ENCODE results near the gene NKTR. TPM values are rescaled to one million over a fixed set of nuclear protein-coding genes. Genes with fewer than 3 reads are reported as not detected.

NKTR gene
- total RNA-seq, 4 donors from 2014 or later: 52.2 to 274 (median 91.1) TPM

DNA sequence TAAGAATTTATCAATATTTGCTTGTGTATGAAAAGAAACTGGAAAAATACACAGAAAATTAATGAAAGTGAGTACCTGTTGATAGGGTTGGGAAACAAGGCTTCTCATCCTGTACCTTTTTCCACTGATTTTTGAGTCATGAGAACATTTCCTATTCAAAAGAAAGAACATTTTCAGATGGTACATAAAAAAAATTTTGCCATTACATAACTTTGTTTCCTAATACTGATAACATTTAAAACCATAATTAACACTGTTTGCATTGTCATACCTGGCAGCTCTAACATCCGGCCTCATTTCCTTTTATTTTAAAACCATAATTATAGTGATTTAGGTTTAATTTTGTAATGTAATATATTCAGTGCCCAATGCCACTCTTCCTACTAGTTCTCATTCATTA lies 11.7 kb downstream of the NKTR start:
- no peak for DNase-seq (ENCODE audit: low spot score)
- ATAC-seq (ENCODE audit: low FRiP score): no peak
- TF ChIP-seq, protein P1, sequence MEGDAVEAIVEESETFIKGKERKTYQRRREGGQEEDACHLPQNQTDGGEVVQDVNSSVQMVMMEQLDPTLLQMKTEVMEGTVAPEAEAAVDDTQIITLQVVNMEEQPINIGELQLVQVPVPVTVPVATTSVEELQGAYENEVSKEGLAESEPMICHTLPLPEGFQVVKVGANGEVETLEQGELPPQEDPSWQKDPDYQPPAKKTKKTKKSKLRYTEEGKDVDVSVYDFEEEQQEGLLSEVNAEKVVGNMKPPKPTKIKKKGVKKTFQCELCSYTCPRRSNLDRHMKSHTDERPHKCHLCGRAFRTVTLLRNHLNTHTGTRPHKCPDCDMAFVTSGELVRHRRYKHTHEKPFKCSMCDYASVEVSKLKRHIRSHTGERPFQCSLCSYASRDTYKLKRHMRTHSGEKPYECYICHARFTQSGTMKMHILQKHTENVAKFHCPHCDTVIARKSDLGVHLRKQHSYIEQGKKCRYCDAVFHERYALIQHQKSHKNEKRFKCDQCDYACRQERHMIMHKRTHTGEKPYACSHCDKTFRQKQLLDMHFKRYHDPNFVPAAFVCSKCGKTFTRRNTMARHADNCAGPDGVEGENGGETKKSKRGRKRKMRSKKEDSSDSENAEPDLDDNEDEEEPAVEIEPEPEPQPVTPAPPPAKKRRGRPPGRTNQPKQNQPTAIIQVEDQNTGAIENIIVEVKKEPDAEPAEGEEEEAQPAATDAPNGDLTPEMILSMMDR (IDR thresholded peaks at IDR 0.05): no peak

DNA sequence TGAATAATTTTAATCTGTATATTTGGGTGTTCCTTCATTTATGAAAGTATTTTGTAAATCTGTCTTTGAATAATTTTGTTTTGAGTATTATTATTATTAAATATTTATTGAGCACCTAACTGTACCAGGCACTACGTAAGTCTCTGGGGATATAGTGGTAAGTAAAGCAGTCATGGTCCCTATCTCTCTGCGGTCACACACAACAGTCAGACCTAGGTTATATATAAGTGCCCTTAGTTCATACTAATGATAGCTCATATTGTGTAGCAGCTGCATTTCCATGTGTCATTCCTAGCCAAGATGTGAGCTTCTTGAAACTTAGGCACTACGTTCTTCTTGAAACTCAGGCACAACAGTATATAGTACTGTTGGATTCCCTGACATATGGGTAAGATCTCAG lies 12.4 kb downstream of the NKTR start:
- DNase-seq (ENCODE audit: low spot score) (no peak), ATAC-seq (ENCODE audit: low FRiP score) (no peak)
- TF ChIP-seq, protein P1 (IDR thresholded peaks at IDR 0.05): no peak

DNA sequence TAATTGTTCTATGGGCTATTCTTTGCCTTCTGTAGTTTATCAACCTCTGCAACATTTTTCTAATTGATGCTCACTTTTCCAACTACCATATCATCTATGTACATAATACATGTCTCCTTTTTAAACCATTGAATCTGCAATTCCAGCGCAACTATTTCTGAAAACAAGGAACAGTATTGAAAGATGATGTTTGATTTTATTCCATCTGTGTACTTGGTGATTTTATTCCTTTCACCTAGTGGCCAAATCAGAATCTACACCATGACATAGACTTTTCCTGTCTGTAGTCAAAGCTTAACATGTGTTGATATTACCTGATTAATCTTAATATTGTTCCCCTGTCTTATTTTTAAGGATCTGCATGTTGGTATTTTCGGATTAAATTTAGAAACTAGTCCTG lies 13.0 kb downstream of the NKTR start:
- ATAC-seq (ENCODE audit: low FRiP score) (no peak), DNase-seq (ENCODE audit: low spot score) (no peak)
- TF ChIP-seq, protein P1 (IDR thresholded peaks at IDR 0.05): no peak

DNA sequence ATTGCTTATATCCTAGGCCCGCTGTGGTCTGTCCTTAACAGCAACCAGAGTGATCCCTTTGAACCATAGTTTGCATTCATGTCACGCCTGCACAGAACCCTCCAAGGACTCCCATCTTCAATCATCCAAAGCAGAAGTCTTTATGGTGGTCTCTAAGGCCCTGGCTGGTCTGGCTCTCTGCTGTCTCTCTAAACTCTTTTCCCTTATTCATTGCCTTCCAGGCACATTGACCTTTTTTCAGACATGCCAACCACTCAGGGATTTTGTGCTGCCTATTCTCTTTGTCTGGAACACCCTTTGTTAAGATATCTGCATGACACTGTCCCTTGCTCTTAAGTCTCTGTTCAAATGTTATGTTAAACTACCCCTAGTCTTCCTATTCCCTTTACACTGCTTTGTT lies 31.1 kb downstream of the NKTR start:
- DNase-seq (ENCODE audit: low spot score) (no peak), ATAC-seq (ENCODE audit: low FRiP score) (no peak)
- TF ChIP-seq, protein P1 (IDR thresholded peaks at IDR 0.05): no peak

DNA sequence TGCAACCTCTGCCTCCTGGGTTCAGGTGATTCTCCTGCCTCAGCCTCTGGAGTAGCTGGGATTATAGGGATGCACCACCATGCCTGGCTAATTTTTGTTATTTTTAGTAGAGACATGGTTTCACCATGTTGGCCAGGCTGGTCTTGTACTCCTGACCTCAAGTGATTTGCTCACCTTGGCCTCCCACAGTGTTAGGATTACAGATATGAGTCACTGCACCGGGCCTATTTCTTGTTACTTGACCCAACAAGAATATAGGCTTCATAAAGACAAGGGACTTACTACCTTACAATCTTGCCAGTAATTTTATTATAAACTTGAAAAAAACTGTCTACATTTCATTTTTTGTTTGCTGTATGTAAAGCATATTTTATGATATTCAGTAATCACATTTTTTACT lies 31.7 kb downstream of the NKTR start:
- TF ChIP-seq, protein P1 (IDR thresholded peaks at IDR 0.05): no peak
- no peak for ATAC-seq (ENCODE audit: low FRiP score)
- no peak for DNase-seq (ENCODE audit: low spot score)

DNA sequence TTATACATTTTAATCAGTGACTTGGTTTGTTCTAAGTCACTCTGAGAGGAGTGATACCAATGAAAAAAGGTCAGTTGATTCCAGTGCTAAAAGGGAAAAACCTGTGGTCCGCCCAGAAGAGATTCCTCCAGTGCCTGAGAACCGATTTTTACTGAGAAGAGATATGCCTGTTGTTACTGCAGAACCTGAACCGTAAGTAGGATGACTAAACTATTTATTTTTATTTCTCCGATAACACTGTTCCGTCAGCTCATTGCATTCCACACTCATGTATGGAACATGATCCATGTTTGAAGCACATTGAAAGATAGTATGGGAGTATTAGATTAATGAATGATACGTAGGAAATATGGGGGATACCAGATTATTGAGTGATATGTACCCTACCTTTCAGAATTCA lies 33.1 kb downstream of the NKTR start:
- no peak for DNase-seq (ENCODE audit: low spot score)
- TF ChIP-seq, protein P1 (IDR thresholded peaks at IDR 0.05): no peak
- no peak for ATAC-seq (ENCODE audit: low FRiP score)

DNA sequence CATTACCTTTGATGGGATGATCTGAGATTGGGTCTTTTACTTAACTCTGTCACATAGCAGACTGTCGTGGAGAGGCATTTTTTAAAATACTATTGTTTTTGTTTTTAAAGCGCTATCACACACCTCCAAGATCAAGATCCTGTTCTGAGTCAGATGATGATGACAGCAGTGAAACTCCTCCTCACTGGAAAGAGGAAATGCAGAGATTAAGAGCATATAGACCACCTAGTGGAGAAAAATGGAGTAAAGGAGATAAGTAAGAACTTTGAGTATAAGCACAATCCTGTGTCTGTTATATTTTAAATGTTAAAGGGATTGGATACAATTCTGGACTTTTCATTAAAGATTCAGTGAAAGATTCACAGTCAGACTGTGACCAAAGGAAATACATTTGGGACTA lies 34.6 kb downstream of the NKTR start:
- ATAC-seq (ENCODE audit: low FRiP score) (no peak), DNase-seq (ENCODE audit: low spot score) (no peak)

More for the DNA sequence above, 34.6 kb downstream of the NKTR start:
- TF ChIP-seq, protein P1 (IDR thresholded peaks at IDR 0.05): no peak
